Tracheal epithelial cell (primary cell): ENCODE results near the gene JMJD8. TPM values are rescaled to one million over a fixed set of nuclear protein-coding genes. Genes with fewer than 3 reads are reported as not detected.

Experiments
- total RNA-seq: library from RNA; depleted of rRNA; stranded (reverse); fragments of >200 nt; gene quantifications from 2 replicates; pipeline ENCODE4 v1.2.1, GENCODE V29; 2014

Gene JMJD8
- total RNA-seq, result 24.8 and 27.5 TPM in 2 replicates

GRCh38 chr16:684071-684794 is at the start of gene JMJD8:
Gene JMJD8, minus strand, starts transcription at chr16:684334. Its CDS starts 15 bp downstream, at chr16:684319.

GRCh38 chr16:726438-727290 is 42.5 kb upstream of the JMJD8 start, which contains the start of the genes CCDC78 and HAGHL:
Gene CCDC78, minus strand, starts transcription at chr16:726443. Its CDS starts 76 bp downstream, at chr16:726367.
Gene HAGHL, plus strand, starts transcription at chr16:727106. Its CDS starts 404 bp downstream, at chr16:727510.

GRCh38 chr16:720990-721764 is 37.0 kb upstream of the JMJD8 start, which contains the start of gene ANTKMT:
Gene ANTKMT, plus strand, starts transcription at chr16:721146. Its CDS starts 129 bp downstream, at chr16:721275.

GRCh38 chr16:714558-715476 is 30.7 kb upstream of the JMJD8 start, which contains the start of gene METRN:
Gene METRN, plus strand, starts transcription at chr16:715118. Its CDS starts 172 bp downstream, at chr16:715290.

GRCh38 chr16:705431-706188 is 21.5 kb upstream of the JMJD8 start, which contains the start of gene FBXL16:
Gene FBXL16, minus strand, starts transcription at chr16:705801. Its CDS starts 8,396 bp downstream, at chr16:697405.

GRCh38 chr16:679814-680624 is 4.1 kb downstream of the JMJD8 start, which contains the start of gene STUB1:
Gene STUB1, plus strand, starts transcription at chr16:680410. Its CDS starts 116 bp downstream, at chr16:680526.

GRCh38 chr16:674968-675883 is 8.9 kb downstream of the JMJD8 start, which contains the start of gene RHBDL1:
Gene RHBDL1, plus strand, starts transcription at chr16:675671. Its CDS starts 120 bp downstream, at chr16:675791.

GRCh38 chr16:667780-668518 is 16.2 kb downstream of the JMJD8 start, which contains the start of gene RHOT2:
Gene RHOT2, plus strand, starts transcription at chr16:668132. Its CDS starts 68 bp downstream, at chr16:668200.

GRCh38 chr16:648781-649589 is 35.1 kb downstream of the JMJD8 start, which contains the start of gene WDR90:
Gene WDR90, plus strand, starts transcription at chr16:649365. Its CDS starts 52 bp downstream, at chr16:649417.

GRCh38 chr16:641326-642188 is 42.6 kb downstream of the JMJD8 start, which contains the start of gene MCRIP2:
Gene MCRIP2, plus strand, starts transcription at chr16:641828. Its CDS starts 164 bp downstream, at chr16:641992.

GRCh38 chr16:636206-637080 is 47.7 kb downstream of the JMJD8 start, which contains the start of gene METTL26:
Gene METTL26, minus strand, starts transcription at chr16:636305. Its CDS starts 15 bp downstream, at chr16:636290.

